H1 (cell line): Measurements from ENCODE around the gene NDUFB3. TPM values are rescaled to one million over a fixed set of nuclear protein-coding genes. Genes with fewer than 3 reads are reported as not detected.

Experiments
- CTCF ChIA-PET: fragments of 300-600 bp; sonication (Branson Sonifier 250); formaldehyde crosslinking; loops from one replicate; lab custom pipeline; 2021; ENCODE audit not compliant: partially characterized antibody; lab: Charles Lee
- POLR2A ChIA-PET: fragments of 300-600 bp; sonication (Branson Sonifier 250); formaldehyde crosslinking; loops from one replicate; lab custom pipeline; 2021; ENCODE audit warnings: inconsistent platforms; ENCODE audit not compliant: partially characterized antibody; lab: Charles Lee
- DNase-seq, 2 experiments: peaks; one replicate each; pipeline versions ENCODE4 v3.0.0 to v3.0.0-alpha.2; 2010 to 2022; ENCODE audit warnings: low spot score in 2 of 2, low read depth in 1 of 2, mixed read lengths in 1 of 2
- FAIRE-seq: peaks from 2 replicates; lab custom pipeline; 2011; peaks lifted over from hg19 to GRCh38; lab: Jason Lieb, UNC
- H2AFZ ChIP-seq: 2 replicates; pipeline ENCODE4 v1.8.1; 2012; ENCODE audit warnings: low read length, inconsistent platforms
- H2AK5ac ChIP-seq: 2 replicates; pipeline ENCODE4 v1.6.1; 2013; ENCODE audit warnings: low read depth, low read length
- H2BK120ac ChIP-seq: replicated peaks from 2 replicates; pipeline ENCODE3; 2013; ENCODE audit warnings: low read depth, low read length, inconsistent platforms
- H2BK12ac ChIP-seq: 2 replicates; pipeline ENCODE4 v1.6.1; 2013; ENCODE audit warnings: low read depth, low read length
- H2BK15ac ChIP-seq: 2 replicates; pipeline ENCODE4 v1.6.1; 2013; ENCODE audit warnings: low read length
- H2BK20ac ChIP-seq: 2 replicates; pipeline ENCODE4 v1.6.1; 2013; ENCODE audit warnings: low read length
- H2BK5ac ChIP-seq: 2 replicates; pipeline ENCODE4 v1.6.1; 2013; ENCODE audit warnings: low read depth, low read length
- H3K14ac ChIP-seq: 2 replicates; pipeline ENCODE4 v1.6.1; 2013; ENCODE audit warnings: inconsistent platforms; ENCODE audit not compliant: insufficient read length
- H3K18ac ChIP-seq: 2 replicates; pipeline ENCODE4 v1.6.1; 2013; ENCODE audit warnings: low read length; ENCODE audit errors: extremely low read depth
- H3K23ac ChIP-seq: 2 replicates; pipeline ENCODE4 v1.6.1; 2013; ENCODE audit warnings: inconsistent platforms; ENCODE audit not compliant: insufficient read length
- H3K23me2 ChIP-seq: 2 replicates; pipeline ENCODE4 v1.6.1; 2013; ENCODE audit warnings: low read depth, low read length
- H3K27ac ChIP-seq: 2 replicates; pipeline ENCODE4 v1.6.1; 2011; ENCODE audit warnings: low read depth, low read length, inconsistent platforms
- H3K27me3 ChIP-seq, 4 experiments: replicated peaks in 1 of 4; 1 replicate in 1 of 4; 2 replicates in 3 of 4; pipeline versions ENCODE4 v1.6.1 to v1.8.1; 2011 to 2013; ENCODE audit warnings: low read length in 3 of 4, mild to moderate bottlenecking in 3 of 4, inconsistent platforms in 2 of 4, mixed read lengths in 2 of 4, moderate library complexity in 1 of 4; ENCODE audit not compliant: control insufficient read depth in 3 of 4, insufficient read depth in 3 of 4; ENCODE audit errors: extremely low read depth in 1 of 4
- H3K36me3 ChIP-seq, 4 experiments: 2 replicates each; pipeline versions ENCODE4 v1.6.1 to v1.8.1; 2011 to 2013; ENCODE audit warnings: mild to moderate bottlenecking in 4 of 4, low read length in 3 of 4, moderate library complexity in 2 of 4, control low read depth in 1 of 4, inconsistent platforms in 1 of 4; ENCODE audit not compliant: insufficient read depth in 4 of 4, control insufficient read depth in 2 of 4
- H3K4ac ChIP-seq: replicated peaks from 2 replicates; pipeline ENCODE3; 2013; ENCODE audit warnings: low read length, low read depth, mixed read lengths, inconsistent platforms; ENCODE audit not compliant: insufficient read length
- H3K4me1 ChIP-seq, 4 experiments: replicated peaks in 1 of 4; 1 replicate in 1 of 4; 2 replicates in 3 of 4; pipeline versions ENCODE4 v1.6.1 to v1.8.1; 2011 to 2013; ENCODE audit warnings: low read length in 3 of 4, inconsistent platforms in 2 of 4, mixed read lengths in 1 of 4; ENCODE audit not compliant: insufficient read depth in 4 of 4, control insufficient read depth in 3 of 4
- H3K4me2 ChIP-seq, 2 experiments: 2 replicates each; pipeline versions ENCODE4 v1.6.1 to v1.8.1; 2011 to 2013; ENCODE audit warnings: low read depth in 2 of 2, low read length in 2 of 2, control low read depth in 1 of 2, inconsistent platforms in 1 of 2, mild to moderate bottlenecking in 1 of 2; ENCODE audit not compliant: insufficient read depth in 1 of 2
- H3K4me3 ChIP-seq, 4 experiments: fragments of 200-600, 300-600 bp in 1 of 4; sonication (generic), shearing (Covaris generic), sonication (Bioruptor Twin) in 1 of 4; 2 replicates each; pipeline versions ENCODE4 v1.5.1 to v1.8.1; 2011 to 2016; ENCODE audit warnings: low read length in 4 of 4, low read depth in 3 of 4, control low read depth in 2 of 4, inconsistent platforms in 2 of 4, mild to moderate bottlenecking in 2 of 4, mixed read lengths in 1 of 4, moderate library complexity in 1 of 4; ENCODE audit not compliant: insufficient read depth in 2 of 4; ENCODE audit errors: extremely low read depth in 1 of 4
- H3K56ac ChIP-seq: replicated peaks from 2 replicates; pipeline ENCODE3; 2013; ENCODE audit warnings: low read depth, mild to moderate bottlenecking, mixed read lengths, low read length, inconsistent platforms; ENCODE audit not compliant: insufficient read length
- H3K79me1 ChIP-seq: 2 replicates; pipeline ENCODE4 v1.6.1; 2013; ENCODE audit warnings: low read depth, low read length, control low read depth
- H3K79me2 ChIP-seq, 2 experiments: 2 replicates each; pipeline versions ENCODE4 v1.6.1 to v1.8.1; 2012 to 2013; ENCODE audit warnings: low read length in 2 of 2, mild to moderate bottlenecking in 2 of 2, inconsistent platforms in 1 of 2; ENCODE audit not compliant: insufficient read depth in 2 of 2, control insufficient read depth in 1 of 2
- H3K9ac ChIP-seq, 4 experiments: replicated peaks in 1 of 4; 1 replicate in 1 of 4; 2 replicates in 3 of 4; pipeline versions ENCODE4 v1.6.1 to v1.8.1; 2011 to 2013; ENCODE audit warnings: low read depth in 3 of 4, low read length in 3 of 4, control low read depth in 2 of 4, mild to moderate bottlenecking in 2 of 4, moderate library complexity in 2 of 4, inconsistent platforms in 1 of 4; ENCODE audit errors: extremely low read depth in 1 of 4
- H3K9me3 ChIP-seq, 2 experiments: 2 replicates each; pipeline versions ENCODE4 v1.6.1 to v1.8.1; 2012 to 2013; ENCODE audit warnings: mild to moderate bottlenecking in 2 of 2, moderate library complexity in 2 of 2, control low read depth in 1 of 2, inconsistent platforms in 1 of 2, low read depth in 1 of 2, low read length in 1 of 2, mixed read lengths in 1 of 2; ENCODE audit not compliant: insufficient read depth in 2 of 2
- H4K20me1 ChIP-seq, 2 experiments: replicated peaks in 1 of 2; 2 replicates each; pipeline versions ENCODE3 to v1.8.1; 2011 to 2013; ENCODE audit warnings: inconsistent platforms in 2 of 2, low read length in 2 of 2, mild to moderate bottlenecking in 1 of 2; ENCODE audit not compliant: insufficient read depth in 2 of 2, control insufficient read depth in 1 of 2
- H4K5ac ChIP-seq: 2 replicates; pipeline ENCODE4 v1.6.1; 2013; ENCODE audit warnings: low read length, low read depth, mixed read lengths, inconsistent platforms; ENCODE audit not compliant: insufficient read length
- H4K8ac ChIP-seq: 2 replicates; pipeline ENCODE4 v1.8.0; 2013; ENCODE audit warnings: mild to moderate bottlenecking, moderate library complexity, low read length, inconsistent platforms; ENCODE audit not compliant: insufficient read depth; ENCODE audit errors: extremely low read depth
- H4K91ac ChIP-seq: replicated peaks from 2 replicates; pipeline ENCODE3; 2013; ENCODE audit warnings: low read length, mixed read lengths, inconsistent platforms; ENCODE audit not compliant: insufficient read length
- CREB1 ChIP-seq: IDR thresholded peaks from 2 replicates; pipeline ENCODE4 v1.6.1; 2012; ENCODE audit warnings: inconsistent platforms
- NRF1 ChIP-seq: IDR thresholded peaks from 2 replicates; pipeline ENCODE4 v1.6.1; 2011; ENCODE audit warnings: mild to moderate bottlenecking, low read depth, low read length, improper control_type of control experiment
- SP2 ChIP-seq: IDR thresholded peaks from 2 replicates; pipeline ENCODE4 v1.6.1; 2012; ENCODE audit warnings: mild to moderate bottlenecking, low read length, inconsistent platforms
- polyA plus RNA-seq, 7 experiments: library from polyadenylated mRNA; depleted of rRNA in 3 of 7; stranded (reverse) in 5 of 7; unstranded in 2 of 7; fragments of >200 nt in 5 of 7; fragments of 200-250 nt in 2 of 7; gene quantifications; 1 replicate in 5 of 7; 2 replicates in 1 of 7; 4 replicates in 1 of 7; pipeline versions ENCODE4 v1.2.1 to v1.2.3, GENCODE V29; 2011 to 2013; ENCODE audit warnings: missing spikeins in 2 of 7, mixed read lengths in 2 of 7
- total RNA-seq: library from RNA; stranded (reverse); fragmentation: NEBNext Ultra II Directional; extraction: Animal tissue kit (Norgen Biotek cat#: 25700); gene quantifications from 2 replicates; pipeline ENCODE4 v1.2.1, GENCODE V29; 2021

Gene NDUFB3
- total and polyA plus RNA-seq, 2 of the 8 experiments (the other 6 are each of a cell fraction or from before 2014, with no cell fraction given) = 38.2 to 55.3 TPM

DNA sequence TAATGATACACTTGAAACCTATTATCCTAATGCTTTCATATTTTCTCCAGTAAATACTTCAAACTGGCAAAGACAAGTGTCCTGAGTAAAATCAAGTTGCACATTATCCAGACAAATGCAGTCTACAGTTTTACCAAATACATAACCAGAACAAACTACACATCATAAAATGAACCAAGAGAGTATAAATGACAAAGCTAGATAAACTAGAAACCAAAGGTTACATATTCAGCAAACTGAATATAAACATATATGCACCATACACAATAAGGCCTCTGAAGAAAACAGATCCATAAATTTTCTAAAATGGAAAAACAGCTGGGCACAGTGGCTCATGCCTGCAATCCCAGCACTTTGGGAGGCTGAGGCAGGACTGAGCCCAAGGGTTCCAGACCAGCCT, 47.3 kb upstream of the NDUFB3 start:
- Histone ChIP-seq H3K14ac (no peak overlapping the region), H2BK120ac (no peak overlapping the region), H3K4ac (no peak overlapping the region), H3K56ac (no peak overlapping the region), H2AK5ac (no peak overlapping the region), H3K79me1 (no peaks in the 10 kb centered on the region), H2BK15ac (no peak overlapping the region), H2BK5ac (no peak overlapping the region), H3K79me2 (no peaks in the 10 kb centered on the region), H3K36me3 (no peaks in the 10 kb centered on the region), H3K4me2 (no peak overlapping the region), H3K27ac (no peak overlapping the region), H4K20me1 (no peaks in the 10 kb centered on the region), H3K9me3 (no peaks in the 10 kb centered on the region), H3K4me1 (no peaks in the 10 kb centered on the region), H3K9ac (no peak overlapping the region), H4K5ac (no peak overlapping the region), H3K4me3 (no peak overlapping the region), H2BK12ac (no peak overlapping the region), H3K23ac (no peak overlapping the region), H3K27me3 (peaks cover 0 to 1% (median 0%) of the 10 kb centered on the region in 4 experiments; a peak in 1 of 7 replicates), H4K91ac (no peak overlapping the region), H3K18ac (no peak overlapping the region), H3K23me2 (no peaks in the 10 kb centered on the region), H2AFZ (no peak overlapping the region), H2BK20ac (no peak overlapping the region), H4K8ac (no peak overlapping the region)
- POLR2A ChIA-PET = interaction anchor here (0.6 to 0.8 kb wide), 5 partner anchors 21 to 74 kb away, joined by 3 read pairs; partner anchors contain the start of gene ORC2
- FAIRE-seq (no peak), DNase-seq (no peak)
- CTCF ChIA-PET = no interaction called here
- no peak for TF ChIP-seq SP2
- TF ChIP-seq NRF1 = no peak
- TF ChIP-seq CREB1 = no peak
